ENCODE results near the gene DYSF. TPM values are rescaled to one million over a fixed set of nuclear protein-coding genes. Genes with fewer than 3 reads are reported as not detected.

Gene DYSF
- polyA plus RNA-seq, 5 donors: 14.6 to 25.8 (median 15.4) TPM

- DNase-seq: no peak
These were observed 217.1 kb downstream of the DYSF start for GRCh38 chr2:71670430-71670795.

DNA sequence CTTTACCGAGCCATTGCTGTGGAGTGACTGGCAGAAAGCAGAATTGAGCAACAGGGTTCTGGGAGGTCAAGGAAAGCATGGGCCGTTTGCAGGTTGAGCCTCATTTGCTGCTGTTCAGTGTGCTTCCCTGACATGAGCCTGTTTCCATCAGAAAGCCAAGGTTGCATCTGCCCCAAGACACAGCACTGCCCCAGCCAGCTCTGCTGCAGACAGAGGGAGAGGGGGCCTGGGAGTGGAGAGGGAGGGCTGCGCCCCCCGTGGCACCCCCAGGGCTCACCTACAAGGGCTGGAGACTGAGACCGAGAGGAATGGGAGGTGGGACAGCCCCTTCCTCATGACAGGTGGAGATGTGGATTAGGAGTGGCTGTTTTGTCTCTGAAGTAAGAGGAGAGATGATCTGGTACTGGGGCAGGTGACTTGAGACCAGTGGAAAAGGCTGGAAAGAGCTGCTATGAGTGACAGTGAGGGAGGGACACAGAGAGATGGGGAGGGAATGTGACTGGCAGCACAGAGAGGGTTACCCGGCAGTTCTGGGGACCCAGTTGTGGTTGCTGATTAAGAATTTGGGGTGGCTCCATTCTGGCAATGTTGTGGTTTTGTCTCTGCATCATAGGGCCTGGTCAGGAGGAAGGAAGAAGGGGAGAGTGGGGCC lies 218.0 kb downstream of the DYSF start:
- no peak for DNase-seq

- DNase-seq: no peak
These were observed 218.8 kb downstream of the DYSF start for GRCh38 chr2:71671895-71672825.

DNA sequence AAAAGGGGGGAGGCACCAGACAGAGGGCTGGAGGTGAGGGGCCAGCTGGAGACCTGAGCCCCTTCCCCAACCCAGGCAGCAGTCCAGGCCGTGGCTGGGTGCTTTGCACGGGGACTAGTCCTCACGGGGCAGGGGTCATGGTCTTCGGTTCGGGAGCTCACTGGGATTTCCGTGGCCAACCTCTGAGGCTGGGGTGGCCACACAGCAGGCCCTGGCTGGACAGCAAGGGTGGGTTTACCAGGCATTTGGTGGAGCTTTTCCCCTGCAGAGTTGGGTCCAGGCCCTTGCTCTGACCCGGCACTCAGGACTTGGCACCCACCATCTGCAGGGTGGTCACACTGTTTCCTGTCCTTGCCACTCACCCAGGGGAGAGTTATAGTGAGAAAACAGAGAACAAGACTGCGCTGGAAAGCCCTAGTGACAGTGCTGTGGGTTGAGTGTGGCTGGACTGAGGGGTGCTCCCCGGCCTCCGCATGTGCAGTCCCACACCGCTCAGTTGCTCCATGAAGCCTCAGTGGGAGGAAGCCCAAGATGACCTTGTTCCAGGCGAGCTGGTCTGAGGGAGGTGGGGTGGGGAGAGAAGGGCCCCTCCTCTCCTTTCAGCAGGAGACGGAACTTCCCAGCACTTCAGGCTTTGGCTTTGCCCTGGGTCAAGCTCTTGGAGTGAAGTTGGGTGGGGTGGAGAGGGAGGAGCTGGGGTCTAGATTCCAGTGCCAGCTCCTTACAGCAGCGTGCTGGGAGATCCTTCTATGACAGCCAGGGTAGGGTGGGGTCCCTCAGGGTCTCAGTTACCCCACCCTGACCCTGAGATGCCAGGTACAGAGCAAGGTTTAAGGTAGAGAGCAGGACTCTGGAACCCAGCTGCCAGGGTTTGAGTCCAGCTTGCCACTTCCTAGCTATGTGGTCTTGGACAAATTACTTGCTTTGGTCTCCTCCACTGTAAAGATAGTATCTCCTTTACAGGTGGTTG lies 219.8 kb downstream of the DYSF start:
- no peak for DNase-seq

DNA sequence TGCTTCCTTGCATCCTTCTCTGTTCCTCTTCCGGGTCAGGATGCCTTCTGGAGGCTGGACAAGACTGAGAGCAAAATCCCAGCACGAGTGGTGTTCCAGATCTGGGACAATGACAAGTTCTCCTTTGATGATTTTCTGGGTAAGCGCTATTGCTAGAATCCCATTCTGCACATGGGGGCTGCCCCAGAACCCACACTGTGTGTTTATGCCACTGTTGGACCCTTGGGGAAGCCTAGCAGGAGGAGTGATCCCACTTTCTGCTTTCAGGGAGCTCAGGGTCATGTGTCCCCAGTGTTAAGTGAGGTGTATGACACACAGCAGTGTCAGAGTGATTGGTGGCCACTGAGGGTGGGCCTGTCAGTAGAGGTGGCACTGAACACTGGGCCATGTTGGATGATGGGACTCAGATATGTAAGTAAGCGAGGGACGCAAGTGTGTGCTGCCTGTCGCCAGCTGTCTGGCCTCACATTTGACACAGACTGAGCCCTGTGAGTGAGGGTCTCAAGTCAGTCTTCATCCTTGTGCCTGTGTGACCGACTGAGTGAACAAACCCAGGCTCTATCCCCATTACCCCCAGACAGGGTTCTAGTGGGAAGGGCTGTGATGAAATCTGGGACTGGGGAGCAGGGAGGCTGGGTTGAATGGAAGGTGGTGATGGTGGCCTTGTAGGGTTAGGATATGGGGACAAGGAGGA lies 220.9 kb downstream of the DYSF start:
- DNase-seq: no peak

DNA sequence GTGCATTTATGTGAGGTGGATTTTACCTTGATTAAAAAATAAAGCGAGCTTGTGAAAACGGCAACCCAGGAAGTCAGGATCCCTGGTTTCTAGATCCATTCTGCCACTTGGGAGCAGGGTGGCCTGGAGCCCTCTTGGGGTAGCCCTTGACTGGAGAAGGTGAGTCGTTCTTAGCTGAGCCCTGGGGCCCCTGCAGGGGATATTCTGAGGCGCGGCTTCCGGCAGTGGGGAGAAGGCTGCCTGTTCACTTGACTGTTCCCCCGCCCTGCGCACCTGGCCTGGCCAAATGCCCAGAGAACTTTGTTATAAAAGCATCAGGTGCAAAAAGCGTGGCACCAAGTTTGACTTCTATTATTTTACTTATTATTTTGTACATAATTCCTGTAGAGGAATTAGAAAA lies 221.9 kb downstream of the DYSF start:
- peak; percentile 67 to 72 for DNase-seq

- no peak for DNase-seq
These were observed 225.5 kb downstream of the DYSF start for GRCh38 chr2:71678874-71679273.

DNA sequence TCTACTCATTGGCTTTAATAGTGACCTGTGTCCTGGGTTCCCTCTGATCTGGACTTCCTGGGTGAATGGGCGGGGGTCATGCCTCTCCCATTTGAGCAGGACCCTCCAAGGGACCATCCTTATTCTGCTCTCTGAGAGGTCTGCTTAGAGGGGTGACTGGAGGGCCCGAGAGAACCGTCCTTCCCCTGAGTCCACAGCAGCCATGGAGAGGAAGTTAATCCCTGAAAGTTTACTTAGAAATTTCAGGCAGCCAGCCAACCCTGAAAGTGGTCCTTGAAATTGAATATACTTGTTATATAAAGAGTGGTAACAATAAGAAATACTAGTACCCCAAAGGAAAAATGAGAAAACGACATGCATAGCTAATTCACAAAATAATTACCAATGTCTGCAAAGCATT lies 226.1 kb downstream of the DYSF start:
- DNase-seq: peak; percentile 56 to 57

- DNase-seq: no peak
These were observed 227.6 kb downstream of the DYSF start for GRCh38 chr2:71680925-71681324.

DNA sequence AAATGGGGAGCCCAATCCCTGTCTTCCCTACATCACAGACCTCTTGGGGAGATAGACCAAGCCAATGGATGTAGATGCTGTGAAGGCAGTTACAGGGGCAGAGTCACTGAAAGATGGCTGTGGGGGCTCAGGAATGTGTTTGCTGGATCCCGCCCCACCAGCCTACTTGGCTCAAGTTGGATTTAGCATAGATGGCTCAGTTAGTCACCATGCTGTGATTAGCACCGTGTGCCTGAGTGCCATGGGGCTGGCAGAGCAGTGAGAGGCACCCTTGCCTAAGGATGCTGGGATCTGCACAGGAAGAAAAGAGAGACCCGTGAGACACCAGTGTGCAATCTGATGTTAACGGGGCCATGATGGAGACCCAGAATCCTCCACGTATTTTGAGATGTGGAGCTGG lies 228.3 kb downstream of the DYSF start:
- DNase-seq: no peak

DNA sequence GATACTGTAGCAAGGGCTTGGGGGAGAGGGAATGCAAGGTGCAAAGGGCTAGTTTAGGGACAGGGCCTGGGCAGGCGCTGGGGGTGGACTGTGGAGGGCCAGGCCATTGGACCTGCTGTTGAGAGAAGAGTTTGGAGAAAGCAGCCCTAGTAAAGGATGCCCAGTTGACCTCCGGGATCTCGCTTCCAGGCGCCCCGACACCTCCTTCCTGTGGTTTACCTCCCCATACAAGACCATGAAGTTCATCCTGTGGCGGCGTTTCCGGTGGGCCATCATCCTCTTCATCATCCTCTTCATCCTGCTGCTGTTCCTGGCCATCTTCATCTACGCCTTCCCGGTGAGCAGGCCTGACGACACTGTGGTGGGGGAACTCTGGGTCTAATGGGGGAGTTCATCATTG lies 229.0 kb downstream of the DYSF start:
- no peak for DNase-seq

- no peak for DNase-seq
These were observed 229.7 kb downstream of the DYSF start for GRCh38 chr2:71683070-71683469.

DNA sequence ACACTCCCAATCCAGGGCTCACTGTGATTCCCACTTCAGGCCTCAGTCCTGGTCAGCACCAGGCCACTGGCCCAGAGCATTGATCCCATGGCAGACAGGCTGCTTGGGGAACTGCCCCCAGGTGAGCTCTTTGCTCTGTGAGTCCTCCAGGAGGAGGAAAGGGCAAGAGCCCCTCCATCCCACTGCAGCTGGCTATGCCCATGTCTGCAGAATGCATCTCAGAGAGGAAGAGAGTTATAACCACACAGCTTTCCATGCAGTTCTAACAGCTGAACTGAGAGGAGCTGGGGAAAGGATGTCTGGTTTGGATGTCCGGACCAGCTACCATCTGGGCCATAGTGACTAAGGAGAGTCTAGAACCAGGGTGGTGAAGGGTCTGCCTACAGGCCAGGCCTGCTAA lies 230.3 kb downstream of the DYSF start:
- no peak for DNase-seq

DNA sequence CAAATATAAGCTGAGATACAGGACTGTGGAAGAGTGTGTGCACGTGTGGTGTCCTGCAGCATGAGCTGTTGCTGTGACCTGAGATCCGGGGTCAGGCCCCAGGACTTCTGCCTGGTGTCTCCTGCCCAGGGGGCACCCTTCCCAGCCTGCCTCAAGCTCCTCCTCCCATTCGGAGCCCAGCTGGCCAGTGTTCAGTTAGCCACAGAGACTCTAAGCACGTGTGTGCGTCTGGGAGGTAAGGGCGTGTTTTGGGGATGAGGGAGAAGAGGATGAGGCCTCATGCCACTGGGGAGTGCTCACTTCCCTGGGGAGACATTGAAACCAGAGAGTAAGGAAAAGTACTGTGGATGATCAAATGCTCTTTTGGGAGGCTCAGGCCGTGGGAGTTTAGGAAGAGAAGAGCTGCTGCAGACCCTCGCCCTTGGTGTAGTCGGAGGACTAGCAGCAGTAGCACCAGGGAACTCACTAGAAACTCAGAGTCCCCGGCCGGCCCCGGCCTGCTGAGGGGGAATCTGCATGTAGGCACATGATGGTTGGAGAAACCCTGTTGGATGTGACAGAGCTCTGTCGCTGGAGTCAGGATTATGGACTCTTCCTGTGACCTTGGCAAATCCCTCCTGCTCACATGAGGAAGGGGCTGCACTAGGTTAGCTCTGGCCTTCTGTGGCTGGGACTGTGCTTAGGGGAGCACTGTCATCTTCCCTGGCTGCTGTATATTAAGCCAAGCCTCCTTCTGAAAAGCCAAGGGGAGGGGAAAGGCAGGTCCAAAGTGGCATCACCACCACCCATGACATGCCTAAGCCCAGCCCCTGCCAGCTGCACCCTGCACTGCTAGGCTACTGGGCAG lies 231.1 kb downstream of the DYSF start:
- no peak for DNase-seq

- DNase-seq: no peak
These were observed 231.9 kb downstream of the DYSF start for GRCh38 chr2:71685073-71685848.

GRCh38 chr2:71685941-71686611 lies 232.7 kb downstream of the DYSF start:
- DNase-seq: no peak

DNA sequence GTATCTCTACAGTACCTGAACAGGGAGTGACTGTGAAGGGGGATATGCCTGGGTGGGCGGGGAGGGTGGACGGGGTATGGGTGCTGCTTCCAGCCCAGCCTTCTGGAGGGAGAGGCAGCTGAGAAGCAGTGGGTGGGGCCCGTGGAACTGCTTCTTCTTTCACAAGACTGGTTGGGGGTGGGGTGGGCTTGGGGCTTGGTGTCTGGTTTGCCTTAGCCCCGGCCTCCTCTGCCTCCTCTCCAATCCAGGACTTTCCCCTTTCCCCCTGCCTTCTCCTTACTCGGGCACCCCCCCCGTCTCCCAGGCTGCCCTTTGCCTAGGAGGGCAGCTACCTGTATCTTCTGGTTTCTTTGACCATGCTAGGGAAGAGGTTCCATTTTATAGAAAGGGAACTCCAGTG lies 233.4 kb downstream of the DYSF start:
- DNase-seq: no peak

GRCh38 chr2:71687412-71687811 lies 234.1 kb downstream of the DYSF start:
- DNase-seq: no peak

- no peak for DNase-seq
These were observed 235.2 kb downstream of the DYSF start for GRCh38 chr2:71688530-71688929.

Data from right lung (tissue), 5 donors.